SU-DHL-6 (cell line): ENCODE data around the gene KRTAP12-1.
"Not testable (repeated sequence)": the region's sequence is repeated elsewhere in the genome, so short reads cannot be mapped to it uniquely, and the experiment has no call there.

Experiments
- H2AFZ ChIP-seq: fragments of 200-600 bp; sonication (generic); 2 replicates; pipeline ENCODE4 v1.6.1; 2014; ENCODE audit warnings: low read depth, mild to moderate bottlenecking, moderate library complexity, mixed read lengths, antibody characterized with exemption, low read length; ENCODE audit not compliant: severe bottlenecking
- H3F3A ChIP-seq: fragments of 200-600 bp; shearing (Covaris generic); 2 replicates; pipeline ENCODE4 v1.6.0; 2016; ENCODE audit warnings: antibody characterized with exemption, mild to moderate bottlenecking; ENCODE audit not compliant: insufficient read depth
- H3K27ac ChIP-seq: fragments of 200-600 bp; sonication (generic); 2 replicates; pipeline ENCODE4 v1.5.1; 2016; ENCODE audit warnings: low read depth, mild to moderate bottlenecking, low read length, moderate library complexity, mixed read lengths
- H3K27me3 ChIP-seq: fragments of 200-600 bp; sonication (generic), shearing (Covaris generic); 2 replicates; pipeline ENCODE4 v1.6.0; 2014; ENCODE audit warnings: mild to moderate bottlenecking, low read length
- H3K36me3 ChIP-seq: fragments of 200-600 bp; sonication (generic); 2 replicates; pipeline ENCODE4 v1.6.1; 2014; ENCODE audit warnings: mild to moderate bottlenecking, low read length, mixed read lengths
- H3K4me2 ChIP-seq: fragments of 300-600, 200-600 bp; shearing (Covaris generic), sonication (generic); 2 replicates; pipeline ENCODE4 v1.6.0; 2014; ENCODE audit warnings: low read length, low read depth, mild to moderate bottlenecking; ENCODE audit not compliant: poor library complexity, severe bottlenecking
- H3K4me3 ChIP-seq: fragments of 200-600 bp; sonication (generic); 2 replicates; pipeline ENCODE4 v1.5.1; 2014; ENCODE audit warnings: antibody characterized with exemption, low read length, mild to moderate bottlenecking, mixed read lengths; ENCODE audit not compliant: insufficient read depth, poor library complexity, severe bottlenecking
- H3K79me2 ChIP-seq: fragments of 200-600 bp; sonication (generic); 2 replicates; pipeline ENCODE4 v1.6.1; 2014; ENCODE audit warnings: mild to moderate bottlenecking, low read length, moderate library complexity; ENCODE audit not compliant: insufficient read depth
- H3K9ac ChIP-seq: fragments of 200-600 bp; sonication (generic); 2 replicates; pipeline ENCODE4 v1.7.0; 2014; ENCODE audit warnings: mild to moderate bottlenecking, low read length
- H3K9me2 ChIP-seq: fragments of 200-600 bp; sonication (generic); replicated peaks from 2 replicates; pipeline ENCODE4 v1.6.1; 2014; ENCODE audit warnings: low read length; ENCODE audit not compliant: insufficient read depth
- H3K9me3 ChIP-seq: fragments of 200-600 bp; sonication (generic); 2 replicates; pipeline ENCODE4 v1.6.1; 2014; ENCODE audit warnings: low read length, mixed read lengths; ENCODE audit not compliant: insufficient read depth
- H4K20me1 ChIP-seq: fragments of 200-600 bp; sonication (generic); 2 replicates; pipeline ENCODE4 v1.6.1; 2014; ENCODE audit warnings: low read depth, mild to moderate bottlenecking, antibody characterized with exemption, low read length, moderate library complexity, mixed read lengths
- CTCF ChIP-seq: fragments of 200-600 bp; sonication (generic); IDR thresholded peaks from one replicate; pipeline ENCODE4 v1.5.1; 2017; ENCODE audit warnings: antibody characterized with exemption, mild to moderate bottlenecking, low read length, moderate library complexity; ENCODE audit not compliant: insufficient read depth, poor library complexity, severe bottlenecking
- EZH2phosphoT487 ChIP-seq: fragments of 200-600 bp; sonication (generic), shearing (Covaris generic); conservative IDR thresholded peaks from 2 replicates; pipeline ENCODE4 v1.6.1; 2018; ENCODE audit warnings: mild to moderate bottlenecking, antibody characterized with exemption, low read length, moderate library complexity, mixed read lengths

The KRTAP12-1 gene

GRCh38 chr21:44664691-44665090, 17.3 kb downstream of the KRTAP12-1 start:
- no peaks in the 10 kb centered on the region for H3K79me2 ChIP-seq
- no peaks in the 10 kb centered on the region for H3K36me3 ChIP-seq
- no peaks in the 10 kb centered on the region for H4K20me1 ChIP-seq
- no peak overlapping the region for H3K9ac ChIP-seq
- H3F3A ChIP-seq = no peaks in the 10 kb centered on the region
- H3K27ac ChIP-seq = no peak overlapping the region
- no peak overlapping the region for H3K4me2 ChIP-seq
- H3K27me3 ChIP-seq = no peaks in the 10 kb centered on the region
- H3K9me2 ChIP-seq = no peaks in the 10 kb centered on the region
- H2AFZ ChIP-seq = no peak overlapping the region
- H3K4me3 ChIP-seq = no peak overlapping the region
- TF ChIP-seq EZH2phosphoT487 (no peak), CTCF (no peak)
- no peaks in the 10 kb centered on the region for H3K9me3 ChIP-seq

- not testable (repeated sequence) for H3K27me3 ChIP-seq, H3K27ac ChIP-seq, H3K9me3 ChIP-seq, H3K79me2 ChIP-seq, H3F3A ChIP-seq, H3K36me3 ChIP-seq, H3K9me2 ChIP-seq, H4K20me1 ChIP-seq, H3K4me3 ChIP-seq, H2AFZ ChIP-seq, H3K4me2 ChIP-seq, H3K9ac ChIP-seq
Measured at GRCh38 chr21:44661567-44661966, 20.4 kb downstream of the KRTAP12-1 start.

- Histone ChIP-seq H4K20me1 (no peaks in the 10 kb centered on the region), H2AFZ (no peak overlapping the region), H3K9me2 (no peaks in the 10 kb centered on the region), H3K27me3 (no peaks in the 10 kb centered on the region), H3K9ac (no peak overlapping the region), H3K4me3 (no peak overlapping the region), H3K27ac (no peak overlapping the region), H3K9me3 (no peaks in the 10 kb centered on the region), H3F3A (no peaks in the 10 kb centered on the region), H3K4me2 (no peak overlapping the region), H3K79me2 (no peaks in the 10 kb centered on the region), H3K36me3 (no peaks in the 10 kb centered on the region)
- no peak for TF ChIP-seq CTCF
- no peak for TF ChIP-seq EZH2phosphoT487
Measured at GRCh38 chr21:44658913-44659595, 22.9 kb downstream of the KRTAP12-1 start.

GRCh38 chr21:44658541-44658910, 23.4 kb downstream of the KRTAP12-1 start:
- Histone ChIP-seq H3K27ac (no peak overlapping the region), H3K36me3 (no peaks in the 10 kb centered on the region), H3K27me3 (no peaks in the 10 kb centered on the region), H3K9ac (no peak overlapping the region), H3K4me2 (no peak overlapping the region), H3F3A (no peaks in the 10 kb centered on the region), H2AFZ (no peak overlapping the region), H4K20me1 (no peaks in the 10 kb centered on the region), H3K4me3 (no peak overlapping the region), H3K9me2 (no peaks in the 10 kb centered on the region), H3K9me3 (no peaks in the 10 kb centered on the region), H3K79me2 (no peaks in the 10 kb centered on the region)
- TF ChIP-seq EZH2phosphoT487 (no peak), CTCF (no peak)
